GM12878 (cell line): ENCODE results near the gene LCMT1. TPM values are rescaled to one million over a fixed set of nuclear protein-coding genes. Genes with fewer than 3 reads are reported as not detected.

ENCODE experiments used
- ATAC-seq: fragments of 200-7000 bp; cut with Tn5 transposase; 3 replicates; pipeline ENCODE4 v1.9.1; 2020; ENCODE audit warnings: mild to moderate bottlenecking, moderate library complexity
- BruUV-seq: library from RNA; stranded (reverse); fragments of 400-500 nt; replicated peaks from 2 replicates; lab custom pipeline; 2021; lab: Mats Ljungman, UMichigan
- CTCF ChIA-PET: fragments of 300-600 bp; sonication (Branson Sonifier 250); formaldehyde crosslinking; extraction: SDS; loops from one replicate; lab custom pipeline; 2021; ENCODE audit warnings: inconsistent platforms; lab: Yijun Ruan, JAX
- POLR2A ChIA-PET: fragments of 350-600 bp; formaldehyde crosslinking; extraction: SDS; loops from one replicate; lab custom pipeline; 2021; ENCODE audit warnings: inconsistent platforms; lab: Charles Lee
- RAD21 ChIA-PET: fragments of 300-600 bp; sonication (Branson Sonifier 250); formaldehyde crosslinking; loops from one replicate; lab custom pipeline; 2023; ENCODE audit warnings: antibody characterized with exemption; ENCODE audit not compliant: unreplicated experiment; lab: Charles Lee
- SMC1A ChIA-PET: fragments of 300-600 bp; sonication (Branson Sonifier 250); formaldehyde crosslinking; loops from one replicate; lab custom pipeline; 2023; ENCODE audit not compliant: unreplicated experiment, uncharacterized antibody; lab: Charles Lee
- DNase-seq: peaks from one replicate; pipeline ENCODE4 v3.0.0-alpha.2; 2011; ENCODE audit warnings: low read depth, low spot score
- FAIRE-seq: peaks from 3 replicates; lab custom pipeline; 2011; peaks lifted over from hg19 to GRCh38; lab: Jason Lieb, UNC
- H2AFZ ChIP-seq: 2 replicates; pipeline ENCODE4 v1.6.0; 2011; ENCODE audit warnings: low read depth, low read length, control low read depth; ENCODE audit not compliant: control insufficient read depth
- H3K27ac ChIP-seq: 2 replicates; pipeline ENCODE4 v1.5.1; 2011; ENCODE audit warnings: control low read depth; ENCODE audit not compliant: control insufficient read depth, insufficient read depth
- H3K27me3 ChIP-seq, 2 experiments: replicated peaks in 1 of 2; 2 replicates each; pipeline versions ENCODE4 v1.6.0 to v1.6.1; 2011; ENCODE audit warnings: low read length in 1 of 2; ENCODE audit not compliant: control insufficient read depth in 2 of 2, insufficient read depth in 2 of 2
- H3K36me3 ChIP-seq, 2 experiments: 2 replicates each; pipeline ENCODE4 v1.5.1; 2011; ENCODE audit warnings: low read length in 1 of 2; ENCODE audit not compliant: control insufficient read depth in 2 of 2, insufficient read depth in 2 of 2
- H3K4me1 ChIP-seq: 2 replicates; pipeline ENCODE4 v1.6.1; 2011; ENCODE audit warnings: mild to moderate bottlenecking, low read length, moderate library complexity, mixed read lengths; ENCODE audit not compliant: control insufficient read depth, insufficient read depth
- H3K4me2 ChIP-seq: 2 replicates; pipeline ENCODE4 v1.6.0; 2011; ENCODE audit warnings: control low read depth; ENCODE audit not compliant: control insufficient read depth, insufficient read depth
- H3K4me3 ChIP-seq: fragments of 200-600 bp; sonication (generic); 2 replicates; pipeline ENCODE4 v1.5.1; 2016
- H3K79me2 ChIP-seq: 2 replicates; pipeline ENCODE4 v1.6.0; 2011; ENCODE audit warnings: low read length; ENCODE audit not compliant: control insufficient read depth, insufficient read depth
- H3K9ac ChIP-seq: 2 replicates; pipeline ENCODE4 v1.8.0; 2011; ENCODE audit warnings: low read length, control low read depth, mixed read lengths; ENCODE audit not compliant: control insufficient read depth, insufficient read depth
- H3K9me3 ChIP-seq: replicated peaks from 3 replicates; pipeline ENCODE4 v1.5.1; 2011; ENCODE audit warnings: mild to moderate bottlenecking, low read length; ENCODE audit not compliant: control insufficient read depth, insufficient read depth
- H4K20me1 ChIP-seq: 2 replicates; pipeline ENCODE4 v1.6.0; 2011; ENCODE audit not compliant: control insufficient read depth, insufficient read depth
- ATF7 ChIP-seq: fragments of 450-650 bp; IDR thresholded peaks from 2 replicates; pipeline ENCODE4 v1.6.1; 2016; ENCODE audit warnings: low read depth, mild to moderate bottlenecking
- CBX5 ChIP-seq: sonication (generic); IDR thresholded peaks from 2 replicates; pipeline ENCODE4 v1.6.1; 2016; ENCODE audit warnings: low read depth, moderate library complexity, mild to moderate bottlenecking, inconsistent platforms
- CHD1 ChIP-seq: IDR thresholded peaks from 2 replicates; pipeline ENCODE4 v1.6.1; 2012; ENCODE audit warnings: low read depth, low read length, improper control_type of control experiment
- HDAC2 ChIP-seq: fragments of 200-600 bp; sonication (generic); IDR thresholded peaks from 2 replicates; pipeline ENCODE4 v1.6.1; 2017
- HSF1 ChIP-seq: fragments of 150-350 bp; IDR thresholded peaks from 2 replicates; pipeline ENCODE4 v1.6.1; 2014; ENCODE audit warnings: mild to moderate bottlenecking, low read depth, low read length
- IRF4 ChIP-seq: IDR thresholded peaks from 2 replicates; pipeline ENCODE4 v1.6.1; 2011; ENCODE audit warnings: low read depth, low read length
- MXI1 ChIP-seq: fragments of 150-350 bp; IDR thresholded peaks from 2 replicates; pipeline ENCODE4 v1.6.1; 2011; ENCODE audit warnings: low read depth, mild to moderate bottlenecking, inconsistent platforms, low read length, improper control_type of control experiment
- NRF1 ChIP-seq: conservative IDR thresholded peaks from 2 replicates; pipeline ENCODE4 v1.6.1; 2011; ENCODE audit warnings: mild to moderate bottlenecking, low read depth, low read length, improper control_type of control experiment
- RBBP5 ChIP-seq: fragments of 200-600 bp; sonication (generic); conservative IDR thresholded peaks from 2 replicates; pipeline ENCODE4 v1.6.1; 2016
- SUPT20H ChIP-seq: IDR thresholded peaks from 2 replicates; pipeline ENCODE4 v1.6.1; 2011; ENCODE audit warnings: low read depth, mild to moderate bottlenecking, low read length, moderate library complexity, borderline replicate concordance; ENCODE audit not compliant: control insufficient read depth
- TBL1XR1 ChIP-seq: IDR thresholded peaks from 2 replicates; pipeline ENCODE4 v1.6.1; 2012; ENCODE audit warnings: low read depth, low read length, improper control_type of control experiment
- ZBTB40 ChIP-seq: fragments of 450-650 bp; IDR thresholded peaks from 2 replicates; pipeline ENCODE4 v1.6.1; 2016; ENCODE audit warnings: mild to moderate bottlenecking, moderate library complexity, borderline replicate concordance
- ZNF217 ChIP-seq: fragments of 450-650 bp; IDR thresholded peaks from 2 replicates; pipeline ENCODE4 v1.6.1; 2017; ENCODE audit warnings: antibody characterized with exemption, mild to moderate bottlenecking
- ZNF274 ChIP-seq: IDR thresholded peaks from one replicate; pipeline ENCODE4 v1.8.0; 2011; ENCODE audit not compliant: insufficient read length, insufficient read depth
- ZZZ3 ChIP-seq: IDR thresholded peaks from 2 replicates; pipeline ENCODE4 v1.6.1; 2011; ENCODE audit warnings: low read depth; ENCODE audit not compliant: control insufficient read depth, insufficient read length
- WGBS: methylation state at CpG from one replicate; pipeline ENCODE4 v1.1.6; 2016; ENCODE audit warnings: low lambda C conversion rate; ENCODE audit not compliant: insufficient replicate concordance, insufficient coverage; ENCODE audit errors: missing lambda C conversion rate; 5-methylcytosine and 5-hydroxymethylcytosine counted together
- in situ Hi-C: fragments of 300-500 bp; cut with MboI; formaldehyde crosslinking; loops from 9 replicates; pipeline ENCODE4 v1.14.3; 2018; ENCODE audit warnings: mixed read lengths
- intact Hi-C: fragments of 100-400 bp; cut with micrococcal nuclease; formaldehyde crosslinking; loops from one replicate; pipeline ENCODE4 v1.14.2; 2022; ENCODE audit not compliant: unreplicated experiment
- polyA plus RNA-seq, 11 experiments: library from polyadenylated mRNA; depleted of rRNA in 4 of 11; unstranded in 6 of 11; stranded (reverse) in 5 of 11; fragments of >200 nt; fragmentation: Nextera tagmentation in 4 of 11; fragmentation: Illumina TruSeq in 1 of 11; extraction: Ambion mirVana in 4 of 11; extraction: Trizol in 1 of 11; gene quantifications; 1 replicate in 1 of 11; 2 replicates in 10 of 11; pipeline versions ENCODE4 v1.2.1 to v1.2.3, GENCODE V29; 2011 to 2016; ENCODE audit warnings: inconsistent platforms in 2 of 11, missing spikeins in 2 of 11, low read depth in 1 of 11
- total RNA-seq, 4 experiments: library from RNA; depleted of rRNA in 3 of 4; stranded (reverse); fragments of >200 nt in 3 of 4; fragmentation: Illumina TruSeq in 1 of 4; extraction: Trizol in 1 of 4; gene quantifications; 2 replicates each; pipeline versions ENCODE4 v1.2.1 to v1.2.3, GENCODE V29; 2013 to 2021

LCMT1 gene
- total and polyA plus RNA-seq, 10 of the 15 experiments (the other 5 are each of a cell fraction or from before 2014, with no cell fraction given), result 19.7 to 51.2 (median 32.6) TPM

GRCh38 chr16:25217921-25218320 is 106.4 kb downstream of the LCMT1 start:
- no peak for TF ChIP-seq TBL1XR1
- no peak for TF ChIP-seq SUPT20H
- TF ChIP-seq HDAC2, result no peak
- no peak for TF ChIP-seq ZNF274
- no peak for TF ChIP-seq HSF1
- TF ChIP-seq NRF1, result no peak
- no peak for TF ChIP-seq ATF7
- TF ChIP-seq ZZZ3, result no peak
- TF ChIP-seq ZBTB40, result no peak
- TF ChIP-seq CBX5, result no peak
- TF ChIP-seq RBBP5, result no peak
- TF ChIP-seq CHD1, result no peak
- TF ChIP-seq IRF4, result no peak
- TF ChIP-seq ZNF217, result no peak
- no peak for TF ChIP-seq MXI1
- ATAC-seq (no peak), DNase-seq (no peak), FAIRE-seq (no peak)
- Histone ChIP-seq H3K9me3 (no peaks in the 10 kb centered on the region), H2AFZ (no peak overlapping the region), H3K4me2 (no peak overlapping the region), H3K27ac (no peak overlapping the region), H3K4me1 (no peaks in the 10 kb centered on the region), H3K9ac (no peak overlapping the region), H3K27me3 (peaks cover 0 to 1% of the 10 kb centered on the region in 2 experiments; a peak in 1 of 4 replicates), H3K36me3 (no peaks in the 10 kb centered on the region), H4K20me1 (no peaks in the 10 kb centered on the region), H3K79me2 (no peaks in the 10 kb centered on the region), H3K4me3 (no peak overlapping the region)
- BruUV-seq, result no TSS peak
- ChIA-PET RAD21 (no interaction called here), POLR2A (no interaction called here), SMC1A (interaction anchor here (1.4 kb wide), 1 partner anchor 161 kb away, joined by 3 read pairs; no protein-coding TSS in a partner anchor), CTCF (interaction anchor here (1.3 to 3.6 kb wide), 2 partner anchors 15 to 91 kb away, joined by 3 to 16 read pairs; no protein-coding TSS in a partner anchor)
- 73% methylated on average over 4 of the region's 4 CpGs for WGBS
- intact Hi-C loops (no loop called here), in situ Hi-C loops (no loop called here)
